OCI-LY3 (cell line): ENCODE results near the gene SPSB4.

ENCODE experiments used
- EZH2phosphoT487 ChIP-seq: fragments of 200-600 bp; shearing (Covaris generic); IDR thresholded peaks from 2 replicates; pipeline ENCODE4 v1.6.1; 2018; ENCODE audit warnings: antibody characterized with exemption, mixed run types, low read depth
- TF ChIP-seq, protein P1 (sequence below): fragments of 200-600, 300-600 bp; sonication (generic); IDR thresholded peaks from 2 replicates; pipeline ENCODE4 v1.5.1; 2014; ENCODE audit warnings: antibody characterized with exemption, low read length, low read depth

- TF ChIP-seq, protein P1, sequence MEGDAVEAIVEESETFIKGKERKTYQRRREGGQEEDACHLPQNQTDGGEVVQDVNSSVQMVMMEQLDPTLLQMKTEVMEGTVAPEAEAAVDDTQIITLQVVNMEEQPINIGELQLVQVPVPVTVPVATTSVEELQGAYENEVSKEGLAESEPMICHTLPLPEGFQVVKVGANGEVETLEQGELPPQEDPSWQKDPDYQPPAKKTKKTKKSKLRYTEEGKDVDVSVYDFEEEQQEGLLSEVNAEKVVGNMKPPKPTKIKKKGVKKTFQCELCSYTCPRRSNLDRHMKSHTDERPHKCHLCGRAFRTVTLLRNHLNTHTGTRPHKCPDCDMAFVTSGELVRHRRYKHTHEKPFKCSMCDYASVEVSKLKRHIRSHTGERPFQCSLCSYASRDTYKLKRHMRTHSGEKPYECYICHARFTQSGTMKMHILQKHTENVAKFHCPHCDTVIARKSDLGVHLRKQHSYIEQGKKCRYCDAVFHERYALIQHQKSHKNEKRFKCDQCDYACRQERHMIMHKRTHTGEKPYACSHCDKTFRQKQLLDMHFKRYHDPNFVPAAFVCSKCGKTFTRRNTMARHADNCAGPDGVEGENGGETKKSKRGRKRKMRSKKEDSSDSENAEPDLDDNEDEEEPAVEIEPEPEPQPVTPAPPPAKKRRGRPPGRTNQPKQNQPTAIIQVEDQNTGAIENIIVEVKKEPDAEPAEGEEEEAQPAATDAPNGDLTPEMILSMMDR = no peak
- no peak for TF ChIP-seq EZH2phosphoT487
These were observed 1.5 kb upstream of the SPSB4 start for GRCh38 chr3:141049681-141050080.
